ENCODE measurements around the gene CSMD2. TPM values are rescaled to one million over a fixed set of nuclear protein-coding genes. Genes with fewer than 3 reads are reported as not detected.
A peak's percentile ranks its signal among the peaks of the same experiment; 100 is the strongest.

The CSMD2 gene
- total RNA-seq, 1 experiment from 2014 or later = 0.03 TPM

- in situ Hi-C loops (cut with HindIII; ENCODE audit: low pct_unique_long_range_greater_than_20kb, low sequenced_read_pairs) = no loop called here
- no peak for DNase-seq (ENCODE audit: low read depth, low spot score)
These were observed 421.6 kb downstream of the CSMD2 start for GRCh38 chr1:33743221-33743998.

GRCh38 chr1:33742663-33743062 is 422.4 kb downstream of the CSMD2 start:
- no peak for DNase-seq (ENCODE audit: low read depth, low spot score)
- in situ Hi-C loops (cut with HindIII; ENCODE audit: low pct_unique_long_range_greater_than_20kb, low sequenced_read_pairs) = no loop called here

- in situ Hi-C loops (cut with HindIII; ENCODE audit: low pct_unique_long_range_greater_than_20kb, low sequenced_read_pairs) = no loop called here
- DNase-seq (ENCODE audit: low read depth, low spot score) = no peak
These were observed 423.3 kb downstream of the CSMD2 start for GRCh38 chr1:33741749-33742148.

- in situ Hi-C loops (cut with HindIII; ENCODE audit: low pct_unique_long_range_greater_than_20kb, low sequenced_read_pairs) = no loop called here
- no peak for DNase-seq (ENCODE audit: low read depth, low spot score)
These were observed 424.8 kb downstream of the CSMD2 start for GRCh38 chr1:33740040-33740744.

GRCh38 chr1:33738976-33739375 is 426.1 kb downstream of the CSMD2 start:
- in situ Hi-C loops (cut with HindIII; ENCODE audit: low pct_unique_long_range_greater_than_20kb, low sequenced_read_pairs) = no loop called here

GRCh38 chr1:33738536-33738935 is 426.5 kb downstream of the CSMD2 start:
- in situ Hi-C loops (cut with HindIII; ENCODE audit: low pct_unique_long_range_greater_than_20kb, low sequenced_read_pairs) = no loop called here
- DNase-seq (ENCODE audit: low read depth, low spot score) = no peak

More at GRCh38 chr1:33738976-33739375, 426.1 kb downstream of the CSMD2 start:
- no peak for DNase-seq (ENCODE audit: low read depth, low spot score)

GRCh38 chr1:33736496-33736895 is 428.5 kb downstream of the CSMD2 start:
- in situ Hi-C loops (cut with HindIII; ENCODE audit: low pct_unique_long_range_greater_than_20kb, low sequenced_read_pairs) = no loop called here
- DNase-seq (ENCODE audit: low read depth, low spot score) = no peak

- DNase-seq (ENCODE audit: low read depth, low spot score) = peak; percentile 21
- in situ Hi-C loops (cut with HindIII; ENCODE audit: low pct_unique_long_range_greater_than_20kb, low sequenced_read_pairs) = no loop called here
These were observed 429.4 kb downstream of the CSMD2 start for GRCh38 chr1:33735624-33736023.

- in situ Hi-C loops (cut with HindIII; ENCODE audit: low pct_unique_long_range_greater_than_20kb, low sequenced_read_pairs) = no loop called here
- no peak for DNase-seq (ENCODE audit: low read depth, low spot score)
These were observed 437.7 kb downstream of the CSMD2 start for GRCh38 chr1:33727310-33727709.

- DNase-seq (ENCODE audit: low read depth, low spot score) = no peak
- in situ Hi-C loops (cut with HindIII; ENCODE audit: low pct_unique_long_range_greater_than_20kb, low sequenced_read_pairs) = no loop called here
These were observed 438.7 kb downstream of the CSMD2 start for GRCh38 chr1:33726274-33726804.

GRCh38 chr1:33725556-33726160 is 439.4 kb downstream of the CSMD2 start:
- no peak for DNase-seq (ENCODE audit: low read depth, low spot score)
- in situ Hi-C loops (cut with HindIII; ENCODE audit: low pct_unique_long_range_greater_than_20kb, low sequenced_read_pairs) = no loop called here

- DNase-seq (ENCODE audit: low read depth, low spot score) = no peak
- in situ Hi-C loops (cut with HindIII; ENCODE audit: low pct_unique_long_range_greater_than_20kb, low sequenced_read_pairs) = no loop called here
These were observed 440.0 kb downstream of the CSMD2 start for GRCh38 chr1:33725037-33725436.

- DNase-seq (ENCODE audit: low read depth, low spot score) = no peak
- in situ Hi-C loops (cut with HindIII; ENCODE audit: low pct_unique_long_range_greater_than_20kb, low sequenced_read_pairs) = no loop called here
These were observed 440.7 kb downstream of the CSMD2 start for GRCh38 chr1:33724348-33724747.

GRCh38 chr1:33723251-33723650 is 441.8 kb downstream of the CSMD2 start:
- peak; percentile 16 for DNase-seq (ENCODE audit: low read depth, low spot score)
- in situ Hi-C loops (cut with HindIII; ENCODE audit: low pct_unique_long_range_greater_than_20kb, low sequenced_read_pairs) = no loop called here

- DNase-seq (ENCODE audit: low read depth, low spot score) = no peak
- in situ Hi-C loops (cut with HindIII; ENCODE audit: low pct_unique_long_range_greater_than_20kb, low sequenced_read_pairs) = no loop called here
These were observed 443.7 kb downstream of the CSMD2 start for GRCh38 chr1:33721301-33721815.

GRCh38 chr1:33719771-33720670 is 445.0 kb downstream of the CSMD2 start:
- no peak for DNase-seq (ENCODE audit: low read depth, low spot score)
- in situ Hi-C loops (cut with HindIII; ENCODE audit: low pct_unique_long_range_greater_than_20kb, low sequenced_read_pairs) = no loop called here

GRCh38 chr1:33719326-33719725 is 445.7 kb downstream of the CSMD2 start:
- no peak for DNase-seq (ENCODE audit: low read depth, low spot score)
- in situ Hi-C loops (cut with HindIII; ENCODE audit: low pct_unique_long_range_greater_than_20kb, low sequenced_read_pairs) = no loop called here
